Transverse colon (tissue), 4 donors: Measurements from ENCODE around the gene C1orf174.

Experiments used
- EP300 ChIP-seq: sonication (generic); formaldehyde crosslinking; IDR thresholded peaks from one replicate; pipeline ENCODE4 v1.6.1; 2017; ENCODE audit warnings: antibody characterized with exemption, low read depth
- POLR2A ChIP-seq: fragments of 450-650 bp; IDR thresholded peaks from one replicate; pipeline ENCODE4 v1.6.1; 2016; ENCODE audit warnings: antibody characterized with exemption, mild to moderate bottlenecking, moderate library complexity
- POLR2AphosphoS5 ChIP-seq, 3 donors: sonication (generic); formaldehyde crosslinking; IDR thresholded peaks; one replicate each; pipeline ENCODE4 v1.6.1; 2016; ENCODE audit warnings: antibody characterized with exemption in 3 of 3
- TF ChIP-seq, protein P1 (sequence below), 5 experiments: fragments of 200-600 bp in 3 of 5; fragments of 450-650 bp in 2 of 5; sonication (generic) in 3 of 5; IDR thresholded peaks; 1 replicate in 2 of 5; 2 replicates in 3 of 5; pipeline ENCODE4 v1.5.1; 2016 to 2017; ENCODE audit warnings: antibody characterized with exemption in 5 of 5, inconsistent platforms in 3 of 5, mild to moderate bottlenecking in 2 of 5, moderate library complexity in 1 of 5

DNA sequence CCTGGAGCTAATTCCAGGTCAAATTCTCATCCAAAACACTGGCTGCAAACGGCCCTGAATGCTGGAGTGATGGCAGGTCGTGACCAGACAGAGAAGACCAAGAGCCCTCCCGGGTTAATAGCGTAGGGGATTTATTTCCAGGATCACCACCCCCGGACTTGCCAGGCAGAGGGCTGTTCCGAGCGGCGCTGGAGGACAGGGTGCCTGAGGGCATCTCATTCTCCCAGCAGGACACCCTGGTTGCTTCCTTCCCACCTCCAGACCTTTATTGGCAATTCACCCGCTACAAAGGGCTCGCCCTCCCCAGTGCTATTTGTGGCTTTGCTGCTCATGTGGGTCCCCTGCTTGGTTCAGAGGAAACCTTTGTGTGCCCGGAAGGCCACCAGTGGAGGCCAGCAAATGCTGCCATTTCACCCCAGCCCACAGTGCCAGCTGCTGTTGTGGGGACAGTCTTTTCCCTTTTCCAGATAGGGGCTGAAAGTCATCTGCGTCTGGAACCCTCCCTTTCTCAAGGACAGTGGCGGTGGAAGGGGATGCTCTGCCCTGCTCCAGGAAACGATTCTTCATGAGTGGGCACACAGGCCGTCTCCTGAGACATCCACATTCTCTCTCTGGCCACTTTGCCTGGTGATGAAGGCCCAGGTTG, 19.0 kb upstream of the C1orf174 start:
- TF ChIP-seq, protein P1, sequence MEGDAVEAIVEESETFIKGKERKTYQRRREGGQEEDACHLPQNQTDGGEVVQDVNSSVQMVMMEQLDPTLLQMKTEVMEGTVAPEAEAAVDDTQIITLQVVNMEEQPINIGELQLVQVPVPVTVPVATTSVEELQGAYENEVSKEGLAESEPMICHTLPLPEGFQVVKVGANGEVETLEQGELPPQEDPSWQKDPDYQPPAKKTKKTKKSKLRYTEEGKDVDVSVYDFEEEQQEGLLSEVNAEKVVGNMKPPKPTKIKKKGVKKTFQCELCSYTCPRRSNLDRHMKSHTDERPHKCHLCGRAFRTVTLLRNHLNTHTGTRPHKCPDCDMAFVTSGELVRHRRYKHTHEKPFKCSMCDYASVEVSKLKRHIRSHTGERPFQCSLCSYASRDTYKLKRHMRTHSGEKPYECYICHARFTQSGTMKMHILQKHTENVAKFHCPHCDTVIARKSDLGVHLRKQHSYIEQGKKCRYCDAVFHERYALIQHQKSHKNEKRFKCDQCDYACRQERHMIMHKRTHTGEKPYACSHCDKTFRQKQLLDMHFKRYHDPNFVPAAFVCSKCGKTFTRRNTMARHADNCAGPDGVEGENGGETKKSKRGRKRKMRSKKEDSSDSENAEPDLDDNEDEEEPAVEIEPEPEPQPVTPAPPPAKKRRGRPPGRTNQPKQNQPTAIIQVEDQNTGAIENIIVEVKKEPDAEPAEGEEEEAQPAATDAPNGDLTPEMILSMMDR (IDR thresholded peaks at IDR 0.05) = no peak
- no peak for TF ChIP-seq POLR2A
- no peak for TF ChIP-seq EP300
- TF ChIP-seq POLR2AphosphoS5 (IDR thresholded peaks at IDR 0.05) = no peak
